Ishikawa (cell line): ENCODE results near the gene IL31RA.

Source experiments
- CEBPB ChIP-seq: IDR thresholded peaks from 2 replicates; pipeline ENCODE4 v1.6.1; 2012
- CREB1 ChIP-seq: IDR thresholded peaks from 2 replicates; pipeline ENCODE4 v1.6.1; 2012; ENCODE audit warnings: low read depth
- FOXM1 ChIP-seq: IDR thresholded peaks from 2 replicates; pipeline ENCODE4 v1.6.1; 2012; ENCODE audit warnings: low read depth, borderline replicate concordance
- NFIC ChIP-seq: IDR thresholded peaks from 2 replicates; pipeline ENCODE4 v1.6.1; 2012
- REST ChIP-seq: IDR thresholded peaks from 2 replicates; pipeline ENCODE4 v1.6.1; 2012; ENCODE audit warnings: low read depth, mild to moderate bottlenecking
- TAF1 ChIP-seq: IDR thresholded peaks from 2 replicates; pipeline ENCODE4 v1.6.1; 2012; ENCODE audit warnings: low read depth, mild to moderate bottlenecking
- TCF12 ChIP-seq: IDR thresholded peaks from 2 replicates; pipeline ENCODE4 v1.6.1; 2012; ENCODE audit warnings: low read depth
- YY1 ChIP-seq: IDR thresholded peaks from 2 replicates; pipeline ENCODE4 v1.6.1; 2012; ENCODE audit warnings: low read depth

- no peak for TF ChIP-seq CREB1
- no peak for TF ChIP-seq TAF1
- TF ChIP-seq FOXM1, result no peak
- no peak for TF ChIP-seq TCF12
- no peak for TF ChIP-seq CEBPB
- TF ChIP-seq YY1, result no peak
- no peak for TF ChIP-seq NFIC
- TF ChIP-seq REST, result no peak
Observed at GRCh38 chr5:55934115-55934613, 83.0 kb downstream of the IL31RA start.
